Measurements from ENCODE around the gene N4BP2L2. TPM values are rescaled to one million over a fixed set of nuclear protein-coding genes. Genes with fewer than 3 reads are reported as not detected.

N4BP2L2 gene
- total and polyA plus RNA-seq, 2 of the 13 experiments (the other 11 are each of a cell fraction or from before 2014, with no cell fraction given): 58.9 to 81.2 TPM

DNA sequence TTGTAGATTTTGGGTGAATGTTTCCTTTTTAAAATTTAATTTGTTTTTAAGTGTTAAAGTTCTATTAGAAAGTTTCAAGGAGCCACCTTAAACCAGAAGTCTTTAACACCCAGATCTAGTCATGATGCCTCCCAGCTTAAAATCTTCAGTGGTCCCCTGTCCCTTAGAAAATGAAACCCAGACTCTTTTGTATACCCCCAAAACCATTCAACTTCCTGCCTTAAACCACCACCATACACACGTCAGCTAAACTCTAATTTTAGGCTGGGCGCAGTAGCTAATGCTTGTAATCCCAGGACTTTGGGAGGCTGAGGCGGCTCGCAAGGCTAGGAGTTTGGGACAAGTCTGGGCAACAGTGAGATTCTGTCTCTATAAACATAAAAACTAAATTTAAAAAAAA is 148.5 kb downstream of the N4BP2L2 start (continued):
- TF ChIP-seq ZNF362 (CRISPR knock-in tag; IDR thresholded peaks at IDR 0.05; ENCODE audit: borderline replicate concordance) (no peak), CHD4 (IDR thresholded peaks at IDR 0.05; ENCODE audit: borderline replicate concordance, low read length) (no peak), PHF8 (CRISPR knock-in tag; IDR thresholded peaks at IDR 0.05) (no peak), TBP (CRISPR knock-in tag; IDR thresholded peaks at IDR 0.05) (no peak), ATM (IDR thresholded peaks at IDR 0.05; ENCODE audit: borderline replicate concordance) (no peak)

GRCh38 chr13:32385410-32385809 is 153.2 kb downstream of the N4BP2L2 start:
- ChIA-PET CTCF (ENCODE audit: low intra/inter-chr PET ratio, low total read pairs) (no interaction called here), POLR2A (no interaction called here)
- no peak for FAIRE-seq
- intact Hi-C loops (cut with micrococcal nuclease; ENCODE audit: unreplicated experiment): no loop called here
- Histone ChIP-seq H3K27me3 (ENCODE audit: control insufficient read depth in 1 of 2, insufficient read depth in 2 of 2, low read length in 2 of 2) (no peaks in the 10 kb centered on the region), H3K9ac (ENCODE audit: insufficient read depth, low read depth, low read length) (no peak overlapping the region), H4K20me1 (ENCODE audit: insufficient read depth, low read length) (no peaks in the 10 kb centered on the region), H3K4me2 (ENCODE audit: low read depth, low read length) (no peak overlapping the region), H3K36me3 (replicated peaks in 1 of 2; ENCODE audit: control insufficient read depth in 1 of 2, insufficient read depth in 2 of 2, low read length in 2 of 2) (peaks cover 6 to 30% of the 10 kb centered on the region in 2 experiments; a peak in 4 of 5 replicates), H3K4me1 (ENCODE audit: insufficient read depth, low read length) (no peaks in the 10 kb centered on the region), H3K27ac (ENCODE audit: extremely low read length, insufficient read depth, low read length) (no peak overlapping the region), H3K4me3 (replicated peaks in 1 of 3; ENCODE audit: insufficient read depth in 1 of 3, low read depth in 2 of 3, low read length in 3 of 3) (no peak overlapping the region), H3K79me2 (ENCODE audit: insufficient read depth, low read length) (no peaks in the 10 kb centered on the region), H2AFZ (ENCODE audit: low read length) (no peak overlapping the region), H3K9me3 (ENCODE audit: low read length) (no peaks in the 10 kb centered on the region)
- TF ChIP-seq ZNF652 (CRISPR knock-in tag; IDR thresholded peaks at IDR 0.05; ENCODE audit: borderline replicate concordance, low read depth): no peak
- TF ChIP-seq ZNF230 (CRISPR knock-in tag; IDR thresholded peaks at IDR 0.05): no peak
- DNase-seq (ENCODE audit: low spot score): no peak
- BruUV-seq (replicated peaks): no TSS peak
- in situ Hi-C loops (cut with HindIII; ENCODE audit: extremely low pct_ligation_motif_present, low pct_unique_long_range_greater_than_20kb): no loop called here
- ATAC-seq: no peak

DNA sequence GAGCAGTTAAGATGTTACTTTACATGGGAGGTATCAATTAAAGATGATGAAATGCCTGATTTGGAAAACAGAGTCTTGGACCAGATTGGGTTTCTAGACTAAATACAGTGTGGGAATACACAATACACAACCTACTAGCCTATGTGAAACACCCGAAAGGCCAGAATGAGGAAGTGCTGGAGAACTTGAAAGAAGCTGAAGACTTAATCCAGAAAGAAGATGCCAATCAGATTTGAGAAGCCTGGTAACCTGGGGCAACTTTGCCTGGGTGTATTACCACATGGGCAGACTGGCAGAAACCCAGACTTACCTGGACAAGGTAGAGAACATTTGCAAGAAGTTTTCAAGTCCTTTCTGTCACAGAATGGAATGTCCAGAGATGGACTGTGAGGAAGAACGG is 153.9 kb downstream of the N4BP2L2 start:
- H3K9me3 ChIP-seq (ENCODE audit: low read length): no peaks in the 10 kb centered on the region
- ATAC-seq: no peak
- no peaks in the 10 kb centered on the region for H3K4me1 ChIP-seq (ENCODE audit: insufficient read depth, low read length)
- POLR2A ChIA-PET: no interaction called here
- CTCF ChIA-PET (ENCODE audit: low intra/inter-chr PET ratio, low total read pairs): no interaction called here
- H3K36me3 ChIP-seq (replicated peaks in 1 of 2; ENCODE audit: control insufficient read depth in 1 of 2, insufficient read depth in 2 of 2, low read length in 2 of 2): peaks cover 6 to 36% of the 10 kb centered on the region in 2 experiments; a peak in 4 of 5 replicates
- intact Hi-C loops (cut with micrococcal nuclease; ENCODE audit: unreplicated experiment): no loop called here
- WGBS (ENCODE audit: low lambda C conversion rate): 97% methylated on average over 2 of the region's 2 CpGs
- DNase-seq (ENCODE audit: low spot score): no peak
- no peak for FAIRE-seq
- no peak overlapping the region for H3K4me3 ChIP-seq (replicated peaks in 1 of 3; ENCODE audit: insufficient read depth in 1 of 3, low read depth in 2 of 3, low read length in 3 of 3)
- H3K27ac ChIP-seq (ENCODE audit: extremely low read length, insufficient read depth, low read length): no peak overlapping the region
- no peaks in the 10 kb centered on the region for H3K27me3 ChIP-seq (ENCODE audit: control insufficient read depth in 1 of 2, insufficient read depth in 2 of 2, low read length in 2 of 2)
- BruUV-seq (replicated peaks): no TSS peak
- no peak overlapping the region for H2AFZ ChIP-seq (ENCODE audit: low read length)
- no peaks in the 10 kb centered on the region for H3K79me2 ChIP-seq (ENCODE audit: insufficient read depth, low read length)
- H3K4me2 ChIP-seq (ENCODE audit: low read depth, low read length): no peak overlapping the region
- in situ Hi-C loops (cut with HindIII; ENCODE audit: extremely low pct_ligation_motif_present, low pct_unique_long_range_greater_than_20kb): no loop called here
- no peaks in the 10 kb centered on the region for H4K20me1 ChIP-seq (ENCODE audit: insufficient read depth, low read length)
- H3K9ac ChIP-seq (ENCODE audit: insufficient read depth, low read depth, low read length): no peak overlapping the region
- no peak for TF ChIP-seq TBP (CRISPR knock-in tag; IDR thresholded peaks at IDR 0.05)
- no peak for TF ChIP-seq TCF7 (IDR thresholded peaks at IDR 0.05; ENCODE audit: low read depth)
- TF ChIP-seq, protein P1, sequence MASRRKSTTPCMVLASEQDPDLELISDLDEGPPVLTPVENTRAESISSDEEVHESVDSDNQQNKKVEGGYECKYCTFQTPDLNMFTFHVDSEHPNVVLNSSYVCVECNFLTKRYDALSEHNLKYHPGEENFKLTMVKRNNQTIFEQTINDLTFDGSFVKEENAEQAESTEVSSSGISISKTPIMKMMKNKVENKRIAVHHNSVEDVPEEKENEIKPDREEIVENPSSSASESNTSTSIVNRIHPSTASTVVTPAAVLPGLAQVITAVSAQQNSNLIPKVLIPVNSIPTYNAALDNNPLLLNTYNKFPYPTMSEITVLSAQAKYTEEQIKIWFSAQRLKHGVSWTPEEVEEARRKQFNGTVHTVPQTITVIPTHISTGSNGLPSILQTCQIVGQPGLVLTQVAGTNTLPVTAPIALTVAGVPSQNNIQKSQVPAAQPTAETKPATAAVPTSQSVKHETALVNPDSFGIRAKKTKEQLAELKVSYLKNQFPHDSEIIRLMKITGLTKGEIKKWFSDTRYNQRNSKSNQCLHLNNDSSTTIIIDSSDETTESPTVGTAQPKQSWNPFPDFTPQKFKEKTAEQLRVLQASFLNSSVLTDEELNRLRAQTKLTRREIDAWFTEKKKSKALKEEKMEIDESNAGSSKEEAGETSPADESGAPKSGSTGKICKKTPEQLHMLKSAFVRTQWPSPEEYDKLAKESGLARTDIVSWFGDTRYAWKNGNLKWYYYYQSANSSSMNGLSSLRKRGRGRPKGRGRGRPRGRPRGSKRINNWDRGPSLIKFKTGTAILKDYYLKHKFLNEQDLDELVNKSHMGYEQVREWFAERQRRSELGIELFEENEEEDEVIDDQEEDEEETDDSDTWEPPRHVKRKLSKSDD (CRISPR knock-in tag; IDR thresholded peaks at IDR 0.05; ENCODE audit: low read depth): no peak
- no peak for TF ChIP-seq CBX2 (IDR thresholded peaks at IDR 0.05; ENCODE audit: low read depth, low read length)
- no peak for TF ChIP-seq CBX2 (CRISPR knock-in tag; IDR thresholded peaks at IDR 0.05; ENCODE audit: low read depth)
- no peak for TF ChIP-seq ZNF136 (CRISPR knock-in tag; IDR thresholded peaks at IDR 0.05; ENCODE audit: low read depth)
- TF ChIP-seq CBFB (CRISPR knock-in tag; IDR thresholded peaks at IDR 0.05): no peak
- no peak for TF ChIP-seq ZNF761 (CRISPR knock-in tag; conservative IDR thresholded peaks at IDR 0.05)
- no peak for TF ChIP-seq KDM3A (CRISPR knock-in tag; IDR thresholded peaks at IDR 0.05; ENCODE audit: low read depth)
- TF ChIP-seq SP2 (CRISPR knock-in tag; IDR thresholded peaks at IDR 0.05): no peak
